Mucosa of descending colon (tissue), 3 donors: ENCODE measurements around the gene BICRAL. TPM values are rescaled to one million over a fixed set of nuclear protein-coding genes. Genes with fewer than 3 reads are reported as not detected.

Experiments used
- ATAC-seq: fragments of 200-7000 bp; cut with Tn5 transposase; one replicate; pipeline ENCODE4 v1.9.1; 2020; ENCODE audit warnings: mild to moderate bottlenecking, moderate library complexity
- DNase-seq, 3 donors: peaks; one replicate each; pipeline ENCODE4 v3.0.0-alpha.2; 2020
- H3K36me3 ChIP-seq: fragments of 200-600 bp; one replicate; pipeline ENCODE4 v1.8.0; 2021; ENCODE audit warnings: low read depth, mild to moderate bottlenecking
- H3K4me1 ChIP-seq: fragments of 200-600 bp; one replicate; pipeline ENCODE4 v1.8.0; 2021; ENCODE audit warnings: low read depth, mild to moderate bottlenecking
- H3K4me3 ChIP-seq: fragments of 200-600 bp; one replicate; pipeline ENCODE4 v1.8.0; 2021; ENCODE audit warnings: mild to moderate bottlenecking
- H3K9me3 ChIP-seq: fragments of 200-600 bp; one replicate; pipeline ENCODE4 v1.8.0; 2021; ENCODE audit warnings: mild to moderate bottlenecking
- intact Hi-C, 2 donors: fragments of 100-400 bp; cut with DNase I in 1 of 2; cut with micrococcal nuclease in 1 of 2; formaldehyde crosslinking; loops; one replicate each; pipeline versions ENCODE4 v1.11.0 to v1.11.1; 2022; cut with DNase I, micrococcal nuclease
- total RNA-seq, 3 donors: library from RNA; stranded (reverse); fragmentation: NEBNext Ultra II Directional in 2 of 3; extraction: Animal tissue kit (Norgen Biotek cat#: 25700) in 2 of 3; gene quantifications; one replicate each; pipeline versions ENCODE4 v1.2.1 to v1.2.4, GENCODE V29; 2021 to 2023
- TF ChIP-seq, protein P1 (sequence below): fragments of 200-600 bp; IDR thresholded peaks from one replicate; pipeline ENCODE4 v1.8.0; 2022; ENCODE audit warnings: antibody characterized with exemption, mild to moderate bottlenecking
- donor health status: DM: no; HTN: no; CAD: no; lungs with moderate emphysema.
- donor health status: DM: no; HTN: no; CAD: no.
- donor health status: DM: no; HTN: yes; CAD: no.

The BICRAL gene
- total RNA-seq, 3 donors from 2014 or later: 18.3 to 26.2 (median 23.4) TPM

GRCh38 chr6:42742116-42742894 is 39.5 kb upstream of the BICRAL start:
- Histone ChIP-seq H3K4me1 (peaks cover 11% of the 10 kb centered on the region), H3K4me3 (no peak overlapping the region), H3K9me3 (no peaks in the 10 kb centered on the region), H3K36me3 (no peaks in the 10 kb centered on the region)
- DNase-seq (no peak), ATAC-seq (no peak)
- intact Hi-C loops: no loop called here
- TF ChIP-seq, protein P1, sequence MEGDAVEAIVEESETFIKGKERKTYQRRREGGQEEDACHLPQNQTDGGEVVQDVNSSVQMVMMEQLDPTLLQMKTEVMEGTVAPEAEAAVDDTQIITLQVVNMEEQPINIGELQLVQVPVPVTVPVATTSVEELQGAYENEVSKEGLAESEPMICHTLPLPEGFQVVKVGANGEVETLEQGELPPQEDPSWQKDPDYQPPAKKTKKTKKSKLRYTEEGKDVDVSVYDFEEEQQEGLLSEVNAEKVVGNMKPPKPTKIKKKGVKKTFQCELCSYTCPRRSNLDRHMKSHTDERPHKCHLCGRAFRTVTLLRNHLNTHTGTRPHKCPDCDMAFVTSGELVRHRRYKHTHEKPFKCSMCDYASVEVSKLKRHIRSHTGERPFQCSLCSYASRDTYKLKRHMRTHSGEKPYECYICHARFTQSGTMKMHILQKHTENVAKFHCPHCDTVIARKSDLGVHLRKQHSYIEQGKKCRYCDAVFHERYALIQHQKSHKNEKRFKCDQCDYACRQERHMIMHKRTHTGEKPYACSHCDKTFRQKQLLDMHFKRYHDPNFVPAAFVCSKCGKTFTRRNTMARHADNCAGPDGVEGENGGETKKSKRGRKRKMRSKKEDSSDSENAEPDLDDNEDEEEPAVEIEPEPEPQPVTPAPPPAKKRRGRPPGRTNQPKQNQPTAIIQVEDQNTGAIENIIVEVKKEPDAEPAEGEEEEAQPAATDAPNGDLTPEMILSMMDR: no peak

DNA sequence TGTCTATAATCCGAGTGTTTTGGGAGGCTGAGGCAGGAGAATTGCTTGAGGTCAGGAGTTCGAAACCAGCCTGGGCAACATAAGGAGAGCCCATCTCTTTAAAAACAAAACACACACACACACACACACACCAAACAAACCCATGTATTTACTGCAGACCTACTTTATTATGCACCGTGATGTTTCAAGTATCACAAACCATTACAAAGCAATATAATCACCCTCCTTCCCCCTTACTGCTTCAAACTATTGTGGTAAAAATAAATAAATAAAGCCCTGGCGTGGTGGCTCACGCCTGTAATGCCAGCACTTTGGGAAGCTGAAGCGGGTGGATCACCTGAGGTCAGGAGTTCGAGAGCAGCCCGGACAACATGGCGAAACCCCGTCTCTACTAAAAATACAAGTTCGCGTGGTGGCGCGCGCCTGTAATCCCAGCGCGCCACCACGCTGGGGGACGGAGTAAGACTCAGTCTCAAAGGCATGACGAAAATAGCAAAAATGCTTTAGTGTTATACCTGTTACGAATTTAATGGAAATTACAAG is 37.4 kb upstream of the BICRAL start:
- no peak for ATAC-seq

DNA sequence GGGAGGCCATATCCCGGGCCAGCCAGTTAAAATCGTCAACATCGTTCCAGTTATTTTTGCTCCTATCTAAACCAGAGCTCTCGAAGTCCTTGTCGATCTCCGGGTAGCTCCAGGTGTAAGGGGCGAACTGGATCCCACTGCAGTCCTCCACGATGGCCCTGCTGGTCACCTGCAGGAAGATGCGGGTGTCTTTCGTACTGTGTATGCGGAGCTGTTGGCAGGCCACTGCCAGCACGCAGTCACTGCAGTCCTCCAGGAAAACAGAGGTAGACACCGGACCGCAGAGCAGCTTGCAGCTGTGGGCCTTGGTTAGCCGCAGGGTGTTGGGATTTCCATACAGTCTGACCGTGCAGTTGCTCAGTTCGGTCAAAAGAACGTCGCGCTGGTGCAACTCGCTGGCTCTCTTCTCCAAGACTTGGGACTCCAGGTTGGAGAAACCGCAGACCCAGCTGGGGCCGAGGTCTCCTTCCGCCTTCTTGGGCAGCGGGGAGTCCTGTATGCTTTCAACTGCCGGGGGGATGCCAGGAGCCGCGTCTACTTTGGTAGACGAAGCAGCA is 36.7 kb upstream of the BICRAL start:
- peak; percentile 0 for ATAC-seq

More for the DNA sequence above, 37.4 kb upstream of the BICRAL start:
- intact Hi-C loops: no loop called here
- Histone ChIP-seq H3K4me3 (peak overlapping the region; percentile 68), H3K36me3 (no peaks in the 10 kb centered on the region), H3K9me3 (no peaks in the 10 kb centered on the region), H3K4me1 (peaks cover 18% of the 10 kb centered on the region)
- TF ChIP-seq, protein P1: no peak
- no peak for DNase-seq

GRCh38 chr6:42745640-42746462 is 36.0 kb upstream of the BICRAL start, which contains the start of gene TBCC:
Gene TBCC (minus strand): TSS chr6:42746103. CDS start chr6:42746073, 30 bp downstream.
- ATAC-seq: peak; percentile 91
- peaks cover 18% of the 10 kb centered on the region for H3K4me1 ChIP-seq
- H3K9me3 ChIP-seq: no peaks in the 10 kb centered on the region
- H3K36me3 ChIP-seq: no peaks in the 10 kb centered on the region
- TF ChIP-seq, protein P1: no peak
- DNase-seq: peak; percentile 95 to 97 (median 97)
- intact Hi-C loops: loop anchor here (5.0 kb wide), 1 partner anchor 36 kb away; the partner anchor contains the start of gene BICRAL (in 2 of the 2)
- peak within 1 kb of the TSS; percentile 68 for H3K4me3 ChIP-seq

More for the DNA sequence above, 36.7 kb upstream of the BICRAL start:
- intact Hi-C loops: loop anchor here (5.0 kb wide), 1 partner anchor 37 kb away; the partner anchor contains the start of gene BICRAL (in 2 of the 2)
- Histone ChIP-seq H3K9me3 (no peaks in the 10 kb centered on the region), H3K36me3 (no peaks in the 10 kb centered on the region), H3K4me1 (peaks cover 18% of the 10 kb centered on the region), H3K4me3 (peak overlapping the region; percentile 68)
- TF ChIP-seq, protein P1: no peak
- DNase-seq: peak; percentile 38 to 63 (median 62)
